Measurements from ENCODE around the gene RNF34. TPM values are rescaled to one million over a fixed set of nuclear protein-coding genes. Genes with fewer than 3 reads are reported as not detected.

Gene RNF34
- total RNA-seq, 2 experiments from 2014 or later = 81.9 to 84.5 TPM

- peak overlapping the region; percentile 10 for H3K27ac Mint-ChIP-seq
- H3K4me3 Mint-ChIP-seq = no peak overlapping the region
- DNase-seq = no peak
- peaks cover 3% of the 10 kb centered on the region for H3K9me3 Mint-ChIP-seq
- H3K4me1 Mint-ChIP-seq = peaks cover 2% of the 10 kb centered on the region
- ATAC-seq (ENCODE audit: low read depth) = no peak
- H3K36me3 Mint-ChIP-seq = peaks cover 59% of the 10 kb centered on the region
- H3K27me3 Mint-ChIP-seq = no peaks in the 10 kb centered on the region
- POLR2A ChIA-PET = interaction anchor here (0.7 to 1.4 kb wide), 2 partner anchors 10 to 485 kb away, joined by 3 to 4 read pairs; no protein-coding TSS in a partner anchor
Observed at GRCh38 chr12:121430833-121431415, 31.0 kb downstream of the RNF34 start.

DNA sequence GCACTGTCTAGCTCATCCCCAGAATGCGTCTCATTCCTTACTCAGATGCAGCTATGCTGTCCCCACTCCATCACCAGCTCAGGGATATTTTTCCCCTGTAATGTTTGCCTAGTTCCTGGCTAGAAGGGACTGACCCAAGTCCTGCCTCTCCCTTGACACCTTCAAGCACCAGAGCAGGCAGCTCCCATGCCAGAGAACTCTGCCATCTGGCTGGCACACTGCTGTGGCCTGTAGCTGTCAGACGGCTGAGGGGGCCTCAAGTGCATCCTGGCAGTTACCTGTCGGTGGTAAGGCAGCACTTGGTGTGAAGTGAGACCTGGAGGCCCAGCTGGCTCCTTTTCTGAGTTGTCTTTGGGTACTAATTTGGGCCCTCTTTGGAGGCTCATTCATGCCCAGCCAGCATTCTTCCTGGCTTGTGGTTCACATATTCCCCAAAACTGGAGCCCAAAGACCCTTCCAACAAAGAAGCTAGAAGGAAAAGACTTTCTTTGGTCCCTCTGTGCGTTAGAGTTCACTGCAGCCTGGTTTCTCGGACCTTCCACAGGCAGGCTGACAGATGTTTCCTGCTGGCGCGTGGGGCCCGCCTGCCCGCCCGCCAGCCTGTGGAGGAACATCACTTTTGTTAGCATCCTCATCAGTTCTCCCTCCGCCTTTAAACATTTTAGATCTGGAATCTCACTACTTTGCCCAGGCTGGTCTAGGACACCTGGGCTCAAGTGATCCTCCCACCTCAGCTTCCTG lies 33.0 kb downstream of the RNF34 start:
- Mint-ChIP-seq H3K4me1 (peaks cover 2% of the 10 kb centered on the region), H3K4me3 (no peak overlapping the region), H3K27me3 (no peaks in the 10 kb centered on the region), H3K27ac (peak overlapping the region; percentile 28), H3K36me3 (peaks cover 64% of the 10 kb centered on the region), H3K9me3 (peaks cover 12% of the 10 kb centered on the region)
- POLR2A ChIA-PET = interaction anchor here (0.6 kb wide), 1 partner anchor 566 kb away, joined by 9 read pairs; no protein-coding TSS in a partner anchor
- ATAC-seq (ENCODE audit: low read depth) (no peak), DNase-seq (no peak)

- Mint-ChIP-seq H3K27ac (no peak overlapping the region), H3K36me3 (peaks cover 63% of the 10 kb centered on the region), H3K4me3 (no peak overlapping the region), H3K4me1 (no peaks in the 10 kb centered on the region), H3K9me3 (peaks cover 12% of the 10 kb centered on the region), H3K27me3 (no peaks in the 10 kb centered on the region)
- ATAC-seq (ENCODE audit: low read depth) = no peak
- POLR2A ChIA-PET = no interaction called here
- no peak for DNase-seq
Observed at GRCh38 chr12:121436706-121437105, 36.8 kb downstream of the RNF34 start.

DNA sequence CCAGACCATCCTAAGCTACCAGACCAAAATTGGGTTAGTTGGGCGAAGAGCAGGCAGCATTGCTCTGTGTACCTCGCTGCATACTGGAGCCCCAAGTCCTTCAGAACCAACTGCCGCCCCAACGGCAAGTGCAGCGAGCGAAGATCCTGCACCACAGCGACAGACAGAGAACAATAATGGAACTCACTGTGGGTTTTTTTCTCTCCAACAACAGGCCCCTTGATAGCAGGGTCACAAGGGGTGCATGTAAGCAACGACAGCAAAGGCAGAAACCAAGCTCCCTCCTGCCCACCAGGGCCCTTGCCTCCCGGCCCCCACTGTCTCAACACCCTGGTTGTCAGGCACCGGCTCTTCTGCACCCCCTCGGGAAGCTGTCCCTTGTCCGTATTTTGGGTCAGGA lies 39.0 kb downstream of the RNF34 start:
- DNase-seq = no peak
- H3K27ac Mint-ChIP-seq = no peak overlapping the region
- no peak overlapping the region for H3K4me3 Mint-ChIP-seq
- no peaks in the 10 kb centered on the region for H3K27me3 Mint-ChIP-seq
- H3K36me3 Mint-ChIP-seq = peaks cover 55% of the 10 kb centered on the region
- H3K4me1 Mint-ChIP-seq = peaks cover 3% of the 10 kb centered on the region
- ATAC-seq (ENCODE audit: low read depth) = no peak
- peaks cover 12% of the 10 kb centered on the region for H3K9me3 Mint-ChIP-seq
- POLR2A ChIA-PET = interaction anchor here (0.6 kb wide), 1 partner anchor 104 kb away, joined by 3 read pairs; no protein-coding TSS in a partner anchor

GRCh38 chr12:121439715-121440114 lies 39.8 kb downstream of the RNF34 start:
- Mint-ChIP-seq H3K27me3 (no peaks in the 10 kb centered on the region), H3K36me3 (peaks cover 52% of the 10 kb centered on the region), H3K9me3 (peaks cover 12% of the 10 kb centered on the region), H3K4me3 (no peak overlapping the region), H3K27ac (no peak overlapping the region), H3K4me1 (peaks cover 4% of the 10 kb centered on the region)
- ATAC-seq (ENCODE audit: low read depth) (no peak), DNase-seq (no peak)
- POLR2A ChIA-PET = no interaction called here

GRCh38 chr12:121440768-121441167 lies 40.9 kb downstream of the RNF34 start:
- Mint-ChIP-seq H3K36me3 (peaks cover 45% of the 10 kb centered on the region), H3K4me1 (peaks cover 4% of the 10 kb centered on the region), H3K4me3 (no peak overlapping the region), H3K9me3 (peaks cover 9% of the 10 kb centered on the region), H3K27me3 (no peaks in the 10 kb centered on the region), H3K27ac (no peak overlapping the region)
- DNase-seq (no peak), ATAC-seq (ENCODE audit: low read depth) (no peak)
- POLR2A ChIA-PET = no interaction called here

DNA sequence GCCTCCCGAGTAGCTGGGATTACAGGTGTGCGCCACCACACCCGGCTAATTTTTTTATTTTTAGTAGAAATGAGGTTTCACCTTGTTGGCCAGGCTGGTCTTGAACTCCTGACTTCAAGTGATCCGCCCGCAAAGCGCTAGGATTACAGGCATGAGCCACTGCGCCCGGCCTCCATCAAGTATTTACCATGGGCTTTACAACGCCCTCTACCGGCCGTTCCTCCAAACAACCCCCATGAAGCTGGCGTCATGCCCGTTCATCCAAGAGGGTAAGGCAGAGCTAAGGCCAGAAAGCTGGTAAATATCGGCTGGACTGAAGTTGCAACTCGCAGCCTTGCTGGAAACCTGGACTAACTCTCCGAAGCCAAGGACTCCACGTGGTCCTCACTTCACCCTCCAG lies 41.6 kb downstream of the RNF34 start:
- no peak overlapping the region for H3K4me3 Mint-ChIP-seq
- H3K27ac Mint-ChIP-seq = no peak overlapping the region
- peaks cover 4% of the 10 kb centered on the region for H3K4me1 Mint-ChIP-seq
- ATAC-seq (ENCODE audit: low read depth) (no peak), DNase-seq (no peak)
- H3K36me3 Mint-ChIP-seq = peaks cover 39% of the 10 kb centered on the region
- H3K27me3 Mint-ChIP-seq = no peaks in the 10 kb centered on the region
- H3K9me3 Mint-ChIP-seq = peaks cover 6% of the 10 kb centered on the region
- POLR2A ChIA-PET = no interaction called here

DNA sequence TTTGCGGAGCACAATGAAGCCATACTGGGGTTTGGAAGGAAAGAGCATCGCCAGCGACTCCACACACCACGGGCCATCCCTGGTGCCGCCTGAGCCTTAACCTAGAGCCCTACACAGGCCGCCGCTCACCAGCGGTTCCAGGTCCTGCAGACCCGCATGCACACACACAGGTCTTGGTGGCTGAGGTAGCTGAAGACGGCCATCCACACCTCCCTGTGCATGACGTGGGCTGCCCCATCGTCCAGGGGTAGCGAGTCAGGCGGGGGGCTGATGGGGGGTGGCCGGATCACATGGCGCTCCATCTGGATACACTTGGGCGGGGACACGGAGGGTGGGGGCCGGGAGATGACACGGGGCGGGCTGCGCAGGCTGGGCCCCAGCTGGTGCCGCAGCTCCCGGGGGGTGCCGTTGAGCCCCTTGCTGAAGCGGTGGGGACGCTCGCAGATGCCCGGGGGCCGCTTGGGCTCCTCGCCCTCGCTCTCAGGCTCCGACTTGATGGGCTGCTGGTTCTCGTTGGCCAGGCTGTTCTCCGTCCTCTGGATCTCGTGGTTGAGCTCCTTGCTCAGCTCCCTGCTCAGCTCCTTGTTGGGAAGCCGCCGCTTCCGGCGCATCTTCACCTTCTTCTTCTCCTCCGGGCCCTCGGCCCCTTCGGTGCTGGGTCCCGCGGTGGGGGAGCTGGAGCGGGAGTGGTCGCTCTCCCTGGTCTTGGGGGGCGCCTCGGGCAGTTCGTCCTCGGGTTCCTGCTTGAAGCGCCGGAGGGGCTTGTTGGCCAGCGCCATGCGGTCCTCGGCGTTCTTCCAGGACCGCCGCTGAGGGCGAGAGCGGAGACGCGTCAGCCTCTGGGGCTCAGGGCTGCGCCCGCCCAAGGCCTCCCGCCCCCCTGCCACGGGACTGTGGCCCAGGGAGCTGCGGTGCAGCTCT lies 42.4 kb downstream of the RNF34 start:
- Mint-ChIP-seq H3K9me3 (no peaks in the 10 kb centered on the region), H3K4me1 (peaks cover 4% of the 10 kb centered on the region), H3K36me3 (peaks cover 32% of the 10 kb centered on the region), H3K27me3 (no peaks in the 10 kb centered on the region), H3K27ac (no peak overlapping the region), H3K4me3 (no peak overlapping the region)
- DNase-seq = no peak
- ATAC-seq (ENCODE audit: low read depth) = no peak
- POLR2A ChIA-PET = interaction anchor here (0.6 to 2.3 kb wide), 3 partner anchors 42 to 138 kb away, joined by 3 to 5 read pairs (median 3); partner anchors contain the start of gene RNF34

GRCh38 chr12:121443193-121443870 lies 43.4 kb downstream of the RNF34 start:
- H3K4me1 Mint-ChIP-seq = peaks cover 4% of the 10 kb centered on the region
- POLR2A ChIA-PET = interaction anchor here (1.3 to 2.3 kb wide), 2 partner anchors 44 to 111 kb away, joined by 3 to 5 read pairs; partner anchors contain the start of gene RNF34
- H3K9me3 Mint-ChIP-seq = no peaks in the 10 kb centered on the region
- DNase-seq (peak; percentile 75), ATAC-seq (ENCODE audit: low read depth) (peak; percentile 58)
- no peak overlapping the region for H3K4me3 Mint-ChIP-seq
- no peaks in the 10 kb centered on the region for H3K27me3 Mint-ChIP-seq
- H3K36me3 Mint-ChIP-seq = peaks cover 21% of the 10 kb centered on the region
- no peak overlapping the region for H3K27ac Mint-ChIP-seq

- POLR2A ChIA-PET = interaction anchor here (0.6 to 2.3 kb wide), 2 partner anchors 44 to 86 kb away, joined by 4 to 5 read pairs; partner anchors contain the start of gene RNF34
Observed at GRCh38 chr12:121443911-121444841, 44.3 kb downstream of the RNF34 start.

DNA sequence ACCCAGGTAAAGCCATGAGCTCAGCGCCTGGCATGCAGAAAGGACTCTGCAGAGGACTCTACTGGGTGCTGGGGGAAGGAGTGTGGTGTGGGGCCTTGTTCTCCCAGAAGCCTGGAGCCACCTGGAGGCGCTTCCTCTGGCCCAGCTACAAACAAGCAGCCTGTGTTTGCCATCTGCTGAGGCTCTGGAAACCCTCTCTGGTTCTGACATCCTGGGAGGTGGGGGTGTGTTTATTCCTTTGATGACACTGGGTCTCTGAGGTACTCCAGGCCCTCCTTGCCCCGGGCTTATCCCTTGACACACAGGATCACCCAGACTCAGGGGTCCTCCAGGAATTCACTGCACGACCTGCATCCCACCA lies 44.9 kb downstream of the RNF34 start:
- POLR2A ChIA-PET = interaction anchor here (0.6 to 2.3 kb wide), 2 partner anchors 45 to 85 kb away, joined by 4 to 5 read pairs; partner anchors contain the start of gene RNF34
- no peak for ATAC-seq (ENCODE audit: low read depth)
- peaks cover 18% of the 10 kb centered on the region for H3K36me3 Mint-ChIP-seq
- H3K9me3 Mint-ChIP-seq = no peaks in the 10 kb centered on the region
- H3K27me3 Mint-ChIP-seq = no peaks in the 10 kb centered on the region
- H3K4me3 Mint-ChIP-seq = no peak overlapping the region
- peaks cover 4% of the 10 kb centered on the region for H3K4me1 Mint-ChIP-seq
- H3K27ac Mint-ChIP-seq = peak overlapping the region; percentile 12
- DNase-seq = no peak

More at GRCh38 chr12:121443911-121444841, 44.3 kb downstream of the RNF34 start:
- no peaks in the 10 kb centered on the region for H3K9me3 Mint-ChIP-seq
- H3K4me3 Mint-ChIP-seq = no peak overlapping the region
- H3K4me1 Mint-ChIP-seq = peaks cover 4% of the 10 kb centered on the region
- ATAC-seq (ENCODE audit: low read depth) = no peak
- no peaks in the 10 kb centered on the region for H3K27me3 Mint-ChIP-seq
- H3K36me3 Mint-ChIP-seq = peaks cover 20% of the 10 kb centered on the region
- DNase-seq = no peak
- H3K27ac Mint-ChIP-seq = no peak overlapping the region

DNA sequence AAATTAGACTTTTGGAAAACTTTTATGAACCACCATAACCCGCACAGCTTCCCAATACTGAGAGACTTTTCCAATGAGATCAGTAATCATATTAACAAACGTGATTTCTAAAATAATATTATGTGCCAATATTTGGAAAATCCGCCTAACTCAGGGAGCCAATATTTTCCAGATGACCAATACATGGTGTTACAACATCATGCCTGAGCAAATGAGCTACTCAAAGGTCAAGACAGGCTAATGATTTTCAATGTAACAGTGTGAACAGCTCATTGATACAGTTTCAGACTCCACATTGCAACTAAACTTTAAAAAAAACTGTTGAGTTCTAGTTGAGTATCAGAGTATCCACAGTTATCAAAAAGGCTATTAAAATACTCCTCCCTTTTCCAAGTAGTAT lies 46.8 kb downstream of the RNF34 start:
- Mint-ChIP-seq H3K4me3 (no peak overlapping the region), H3K27ac (no peak overlapping the region), H3K9me3 (no peaks in the 10 kb centered on the region), H3K36me3 (peaks cover 14% of the 10 kb centered on the region), H3K27me3 (no peaks in the 10 kb centered on the region), H3K4me1 (peaks cover 7% of the 10 kb centered on the region)
- POLR2A ChIA-PET = no interaction called here
- DNase-seq (no peak), ATAC-seq (ENCODE audit: low read depth) (no peak)

All from activated naive CD8-positive, alpha-beta T cell treated with anti-CD3 and anti-CD28 coated beads, Interleukin-2, amount 10 ng/mL, durations not matched to agents 7 days and 5 days (primary cell).